NCI-H510A treated with DMSO at 0.1 percent for 48 hours (cell line): Measurements from ENCODE around the gene IRAK1.
A peak's percentile ranks its signal among the peaks of the same experiment; 100 is the strongest.

ENCODE experiments used
- DNase-seq: peaks from one replicate; lab custom pipeline; 2025; lab: John Stamatoyannopoulos, UW

The IRAK1 gene

GRCh38 chrX:154019633-154020528 lies at the start of gene IRAK1:
TSS of gene IRAK1 (minus strand) at chrX:154019902. CDS start at chrX:154019812, 90 bp downstream.
- DNase-seq: peak; percentile 19

GRCh38 chrX:154068560-154068959 lies 48.9 kb upstream of the IRAK1 start:
- DNase-seq: no peak

- no peak for DNase-seq
These were observed 45.1 kb upstream of the IRAK1 start for GRCh38 chrX:154064637-154065435.

GRCh38 chrX:154063234-154063633 lies 43.5 kb upstream of the IRAK1 start:
- DNase-seq: no peak

- no peak for DNase-seq
These were observed 42.1 kb upstream of the IRAK1 start for GRCh38 chrX:154061801-154062200.

GRCh38 chrX:154059729-154060245 lies 40.1 kb upstream of the IRAK1 start:
- DNase-seq: no peak

- DNase-seq: no peak
These were observed 39.5 kb upstream of the IRAK1 start for GRCh38 chrX:154059231-154059630.

- no peak for DNase-seq
These were observed 38.7 kb upstream of the IRAK1 start for GRCh38 chrX:154058214-154058997.

GRCh38 chrX:154057791-154058190 lies 38.1 kb upstream of the IRAK1 start:
- DNase-seq: no peak

GRCh38 chrX:154056770-154057241 lies 37.1 kb upstream of the IRAK1 start:
- peak; percentile 38 for DNase-seq

GRCh38 chrX:154051201-154051810 lies 31.6 kb upstream of the IRAK1 start:
- no peak for DNase-seq

- no peak for DNase-seq
These were observed 30.4 kb upstream of the IRAK1 start for GRCh38 chrX:154050113-154050495.

- DNase-seq: no peak
These were observed 29.8 kb upstream of the IRAK1 start for GRCh38 chrX:154049209-154050112.

- no peak for DNase-seq
These were observed 28.7 kb upstream of the IRAK1 start for GRCh38 chrX:154048398-154048797.

GRCh38 chrX:154046940-154047610 lies 27.4 kb upstream of the IRAK1 start:
- DNase-seq: no peak

- DNase-seq: no peak
These were observed 26.5 kb upstream of the IRAK1 start for GRCh38 chrX:154046031-154046781.

- DNase-seq: no peak
These were observed 24.4 kb upstream of the IRAK1 start for GRCh38 chrX:154044091-154044490.

- no peak for DNase-seq
These were observed 23.5 kb upstream of the IRAK1 start for GRCh38 chrX:154043003-154043763.
